Lung (tissue), 16 donors: Measurements from ENCODE around the gene ARL5C. TPM values are rescaled to one million over a fixed set of nuclear protein-coding genes. Genes with fewer than 3 reads are reported as not detected.

Source experiments
- ATAC-seq: fragments of 200-7000 bp; cut with Tn5 transposase; one replicate; pipeline ENCODE4 v1.9.1; 2020; ENCODE audit warnings: moderate number of reproducible peaks; ENCODE audit not compliant: insufficient read depth, low FRiP score
- DNase-seq, 3 donors: peaks; one replicate each; pipeline ENCODE4 v3.0.0-alpha.2; 2013 to 2017
- H3K27ac ChIP-seq, 2 donors: one replicate each; pipeline ENCODE4 v1.5.1; 2013; ENCODE audit warnings: mild to moderate bottlenecking in 2 of 2, moderate library complexity in 2 of 2, control low read depth in 1 of 2, inconsistent platforms in 1 of 2, low read depth in 1 of 2, low read length in 1 of 2
- H3K27me3 ChIP-seq, 3 donors: one replicate each; pipeline ENCODE4 v1.5.1; 2013; ENCODE audit warnings: low read length in 2 of 3; ENCODE audit not compliant: control insufficient read depth in 3 of 3, insufficient read depth in 3 of 3
- H3K36me3 ChIP-seq, 4 donors: one replicate each; pipeline ENCODE4 v1.5.1; 2013; ENCODE audit warnings: low read length in 4 of 4, mild to moderate bottlenecking in 1 of 4, moderate library complexity in 1 of 4; ENCODE audit not compliant: control insufficient read depth in 4 of 4, insufficient read depth in 4 of 4
- H3K4me1 ChIP-seq, 5 donors: one replicate each; pipeline ENCODE4 v1.5.1; 2013; ENCODE audit warnings: low read length in 5 of 5, mild to moderate bottlenecking in 2 of 5, moderate library complexity in 1 of 5; ENCODE audit not compliant: control insufficient read depth in 5 of 5, insufficient read depth in 5 of 5
- H3K4me3 ChIP-seq: one replicate; pipeline ENCODE4 v1.5.1; 2013; ENCODE audit warnings: mild to moderate bottlenecking, control low read depth, moderate library complexity
- H3K9ac ChIP-seq, 2 donors: one replicate each; pipeline ENCODE4 v1.5.1; 2013; ENCODE audit warnings: low read length in 2 of 2, control low read depth in 1 of 2; ENCODE audit not compliant: insufficient read depth in 1 of 2
- H3K9me3 ChIP-seq, 4 donors: one replicate each; pipeline ENCODE4 v1.5.1; 2013; ENCODE audit warnings: low read length in 3 of 4, mild to moderate bottlenecking in 1 of 4, moderate library complexity in 1 of 4; ENCODE audit not compliant: control insufficient read depth in 4 of 4, insufficient read depth in 3 of 4
- WGBS, 2 donors: extraction: QIAGEN DNeasy Blood & Tissue Kit; methylation state at CpG; one replicate each; pipeline ENCODE4 v1.1.7; 2013; 5-methylcytosine and 5-hydroxymethylcytosine counted together
- long read RNA-seq, 5 donors: transcript quantifications; one replicate each; lab custom pipeline, GENCODE V29; 2026
- polyA plus RNA-seq, 2 donors: library from polyadenylated mRNA; stranded (reverse); fragments of 200-250 nt; gene quantifications; one replicate each; pipeline ENCODE4 v1.2.1, GENCODE V29; 2013
- total RNA-seq, 2 donors: library from RNA; depleted of rRNA in 1 of 2; stranded (reverse); fragments of >200 nt in 1 of 2; gene quantifications; one replicate each; pipeline ENCODE4 v1.2.1, GENCODE V29; 2014 to 2021
- TF ChIP-seq, protein P1 (sequence below): IDR thresholded peaks from 2 replicates; pipeline ENCODE4 v1.5.1; 2012; ENCODE audit warnings: mild to moderate bottlenecking; ENCODE audit errors: control extremely low read depth, extremely low read depth
- donor health status: control.
- donor health status: control.
- donor health status: Bipolar disorder and iron deficiency.
- donor health status: healthy.
- donor health status: DM: yes; HTN: yes; CAD: no.

Gene ARL5C, protein sequence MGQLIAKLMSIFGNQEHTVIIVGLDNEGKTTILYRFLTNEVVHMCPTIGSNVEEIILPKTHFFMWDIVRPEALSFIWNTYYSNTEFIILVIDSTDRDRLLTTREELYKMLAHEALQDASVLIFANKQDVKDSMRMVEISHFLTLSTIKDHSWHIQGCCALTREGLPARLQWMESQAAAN
- total RNA-seq (not detected), polyA plus RNA-seq (not detected)
- long read RNA-seq, donor 1: 0 reads
- long read RNA-seq, donor 2, partial matches to known transcripts: 0 of 1 reads
- long read RNA-seq, donor 2, other reads (novel, unspliced or antisense): 0 of 1 reads
- long read RNA-seq, donor 3: 0 reads
- long read RNA-seq, donor 4: 0 reads
- long read RNA-seq, donor 5: 0 reads

DNA sequence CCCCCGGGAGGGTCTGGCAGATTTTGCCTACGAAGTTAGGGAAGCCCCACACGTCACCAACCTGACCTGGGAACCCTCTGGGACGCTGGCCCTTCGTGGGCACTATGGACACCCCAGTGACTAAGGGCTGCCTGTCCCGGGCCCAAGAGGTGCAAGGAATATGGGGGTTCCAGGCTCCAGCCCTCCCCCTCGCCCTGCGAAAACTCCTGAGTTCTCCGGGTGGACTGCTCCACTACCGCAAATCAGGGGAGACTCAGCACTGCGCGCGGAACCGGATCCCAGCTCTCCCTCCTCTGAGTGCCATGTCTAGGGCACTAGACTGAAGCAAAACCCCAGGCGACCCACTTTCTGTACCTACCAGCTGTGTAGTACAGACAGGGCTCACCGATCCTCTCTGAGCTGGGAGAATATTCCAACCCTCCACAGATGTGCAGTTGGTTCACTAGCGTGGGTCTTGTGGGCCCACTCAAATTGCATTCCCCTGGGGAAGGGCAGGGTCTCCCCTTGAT, at the start of gene ARL5C:
Gene ARL5C, minus strand, starts transcription at position 321 of the 509 bp plus-strand sequence. CDS start 401 bp downstream, outside the sequence.
- WGBS, 2 donors: 51 to 65% methylated on average over 17 of the region's 17 CpGs
- no peak for ATAC-seq
- DNase-seq: no peak
- Histone ChIP-seq H3K9me3 (no peaks in the 10 kb centered on the region), H3K9ac (no peak within 1 kb of the TSS), H3K27ac (no peak within 1 kb of the TSS), H3K36me3 (no peaks in the 10 kb centered on the region), H3K4me3 (peak within 1 kb of the TSS; percentile 35), H3K27me3 (peaks cover 0 to 19% (median 0%) of the 10 kb centered on the region in 3 donors), H3K4me1 (peaks cover 0 to 29% (median 10%) of the 10 kb centered on the region in 5 donors)
- TF ChIP-seq, protein P1, sequence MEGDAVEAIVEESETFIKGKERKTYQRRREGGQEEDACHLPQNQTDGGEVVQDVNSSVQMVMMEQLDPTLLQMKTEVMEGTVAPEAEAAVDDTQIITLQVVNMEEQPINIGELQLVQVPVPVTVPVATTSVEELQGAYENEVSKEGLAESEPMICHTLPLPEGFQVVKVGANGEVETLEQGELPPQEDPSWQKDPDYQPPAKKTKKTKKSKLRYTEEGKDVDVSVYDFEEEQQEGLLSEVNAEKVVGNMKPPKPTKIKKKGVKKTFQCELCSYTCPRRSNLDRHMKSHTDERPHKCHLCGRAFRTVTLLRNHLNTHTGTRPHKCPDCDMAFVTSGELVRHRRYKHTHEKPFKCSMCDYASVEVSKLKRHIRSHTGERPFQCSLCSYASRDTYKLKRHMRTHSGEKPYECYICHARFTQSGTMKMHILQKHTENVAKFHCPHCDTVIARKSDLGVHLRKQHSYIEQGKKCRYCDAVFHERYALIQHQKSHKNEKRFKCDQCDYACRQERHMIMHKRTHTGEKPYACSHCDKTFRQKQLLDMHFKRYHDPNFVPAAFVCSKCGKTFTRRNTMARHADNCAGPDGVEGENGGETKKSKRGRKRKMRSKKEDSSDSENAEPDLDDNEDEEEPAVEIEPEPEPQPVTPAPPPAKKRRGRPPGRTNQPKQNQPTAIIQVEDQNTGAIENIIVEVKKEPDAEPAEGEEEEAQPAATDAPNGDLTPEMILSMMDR: no peak

DNA sequence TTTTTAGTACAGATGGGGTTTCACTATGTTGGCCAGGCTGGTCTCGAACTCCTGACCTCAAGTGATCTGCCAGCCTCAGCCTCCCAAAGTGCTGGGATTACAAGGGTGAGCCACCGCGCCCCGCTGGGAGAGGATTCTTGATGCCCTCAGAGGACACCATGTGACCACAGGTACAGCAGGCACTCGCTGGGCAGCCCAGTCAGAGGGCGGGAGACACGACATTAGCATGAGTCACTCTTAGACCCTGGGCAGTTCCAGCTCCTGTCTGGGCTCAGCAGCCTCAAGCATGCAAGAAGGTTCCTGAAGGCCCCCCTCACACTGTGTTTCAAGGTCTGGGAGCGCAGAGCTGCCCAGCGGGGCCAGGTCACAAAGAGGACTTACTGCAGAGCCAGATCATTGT, 47.9 kb upstream of the ARL5C start:
- Histone ChIP-seq H3K9me3 (peaks cover 0 to 2% (median 0%) of the 10 kb centered on the region in 4 donors), H3K36me3 (no peaks in the 10 kb centered on the region), H3K9ac (no peak overlapping the region), H3K27ac (peak overlapping the region in 1 of 2 donors; percentile 15), H3K4me1 (peaks cover 3 to 15% (median 5%) of the 10 kb centered on the region in 5 donors), H3K4me3 (no peak overlapping the region), H3K27me3 (peaks cover 0 to 15% (median 2%) of the 10 kb centered on the region in 3 donors)
- TF ChIP-seq, protein P1: no peak
- 68 to 84% methylated on average over 9 of the region's 9 CpGs for WGBS, 2 donors
- ATAC-seq: no peak
- no peak for DNase-seq

- TF ChIP-seq, protein P1: no peak
- H3K27me3 ChIP-seq: peaks cover 0 to 11% (median 2%) of the 10 kb centered on the region in 3 donors
- H3K9me3 ChIP-seq: peaks cover 0 to 2% (median 0%) of the 10 kb centered on the region in 4 donors
- H3K36me3 ChIP-seq: no peaks in the 10 kb centered on the region
- peak overlapping the region in 1 of 2 donors; percentile 23 for H3K27ac ChIP-seq
- no peak for ATAC-seq
- WGBS, 2 donors: 62 to 69% methylated on average over 15 to 16 of the region's 16 CpGs
- H3K4me1 ChIP-seq: peaks cover 3 to 23% (median 7%) of the 10 kb centered on the region in 5 donors
- no peak overlapping the region for H3K4me3 ChIP-seq
- no peak for DNase-seq
- H3K9ac ChIP-seq: no peak overlapping the region
Observed at GRCh38 chr17:39212841-39213480, 47.0 kb upstream of the ARL5C start.
